HEK293 (cell line): ENCODE measurements around the gene SLC35A2.

Experiments
- CTCF ChIA-PET: fragments of 350-600 bp; formaldehyde crosslinking; extraction: SDS; loops from one replicate; lab custom pipeline; 2021; ENCODE audit warnings: antibody characterized with exemption; lab: Yijun Ruan, JAX
- POLR2A ChIA-PET: fragments of 300-600 bp; formaldehyde crosslinking; extraction: SDS; loops from one replicate; lab custom pipeline; 2020; ENCODE audit warnings: antibody characterized with exemption, inconsistent platforms; lab: Yijun Ruan, JAX
- H3K27ac ChIP-seq: fragments of 200-500 bp; sonication (Bioruptor generic); 2 replicates; pipeline ENCODE4 v1.5.1; 2014; ENCODE audit warnings: low read depth, low read length, control low read depth, inconsistent platforms; ENCODE audit errors: extremely low read depth
- H3K36me3 ChIP-seq, 2 experiments: fragments of 200-500 bp in 1 of 2; sonication (Bioruptor generic) in 1 of 2; 1 replicate in 1 of 2; 2 replicates in 1 of 2; pipeline ENCODE4 v1.5.1; 2014 to 2017; ENCODE audit warnings: inconsistent platforms in 2 of 2, low read length in 2 of 2; ENCODE audit not compliant: control insufficient read depth in 2 of 2, insufficient read depth in 1 of 2
- H3K4me1 ChIP-seq: fragments of 200-500 bp; sonication (Bioruptor generic); 2 replicates; pipeline ENCODE4 v1.5.1; 2014; ENCODE audit warnings: mild to moderate bottlenecking, low read length, inconsistent platforms; ENCODE audit not compliant: control insufficient read depth, insufficient read depth
- H3K4me3 ChIP-seq: 2 replicates; pipeline ENCODE4 v1.5.1; 2011; ENCODE audit warnings: low read depth, mild to moderate bottlenecking, control low read depth, low read length, moderate library complexity
- H3K9me3 ChIP-seq: fragments of 200-500 bp; sonication (Bioruptor generic); 2 replicates; pipeline ENCODE4 v1.5.1; 2014; ENCODE audit warnings: low read depth, low read length, inconsistent platforms; ENCODE audit not compliant: control insufficient read depth, insufficient read depth
- GLI4 ChIP-seq: fragments of 450-650 bp; formaldehyde crosslinking; IDR thresholded peaks from 2 replicates; pipeline ENCODE4 v1.5.1; 2016; ENCODE audit warnings: missing biosample characterization, missing genetic modification characterization
- GLIS1 ChIP-seq: fragments of 450-650 bp; formaldehyde crosslinking; IDR thresholded peaks from 2 replicates; pipeline ENCODE4 v1.5.1; 2016; ENCODE audit warnings: missing biosample characterization, missing genetic modification characterization
- SP3 ChIP-seq: fragments of 450-650 bp; formaldehyde crosslinking; IDR thresholded peaks from 2 replicates; pipeline ENCODE4 v1.5.1; 2016; ENCODE audit warnings: missing biosample characterization, missing genetic modification characterization
- ZFP69B ChIP-seq: fragments of 450-650 bp; formaldehyde crosslinking; IDR thresholded peaks from 2 replicates; pipeline ENCODE4 v1.5.1; 2016; ENCODE audit warnings: missing biosample characterization, missing genetic modification characterization
- ZNF133 ChIP-seq: fragments of 450-650 bp; formaldehyde crosslinking; IDR thresholded peaks from 2 replicates; pipeline ENCODE4 v1.5.1; 2016; ENCODE audit warnings: missing biosample characterization, missing genetic modification characterization
- ZNF214 ChIP-seq: fragments of 450-650 bp; formaldehyde crosslinking; IDR thresholded peaks from 2 replicates; pipeline ENCODE4 v1.5.1; 2017; ENCODE audit warnings: missing biosample characterization, mild to moderate bottlenecking, missing genetic modification characterization, borderline replicate concordance
- ZNF221 ChIP-seq: fragments of 450-650 bp; formaldehyde crosslinking; IDR thresholded peaks from 2 replicates; pipeline ENCODE4 v1.5.1; 2017; ENCODE audit warnings: missing biosample characterization, missing genetic modification characterization, borderline replicate concordance
- ZNF266 ChIP-seq: fragments of 450-650 bp; formaldehyde crosslinking; IDR thresholded peaks from 2 replicates; pipeline ENCODE4 v1.5.1; 2016; ENCODE audit warnings: missing biosample characterization, missing genetic modification characterization, low read depth
- ZNF426 ChIP-seq: fragments of 450-650 bp; formaldehyde crosslinking; IDR thresholded peaks from 2 replicates; pipeline ENCODE4 v1.5.1; 2017; ENCODE audit warnings: missing biosample characterization, missing genetic modification characterization, mild to moderate bottlenecking, inconsistent platforms, moderate library complexity
- ZNF529 ChIP-seq: fragments of 450-650 bp; formaldehyde crosslinking; IDR thresholded peaks from 2 replicates; pipeline ENCODE4 v1.5.1; 2017; ENCODE audit warnings: missing genetic modification characterization, missing biosample characterization; ENCODE audit not compliant: insufficient replicate concordance
- ZNF585B ChIP-seq: fragments of 450-650 bp; formaldehyde crosslinking; IDR thresholded peaks from 2 replicates; pipeline ENCODE4 v1.5.1; 2016; ENCODE audit warnings: missing biosample characterization, missing genetic modification characterization
- ZNF654 ChIP-seq: fragments of 450-650 bp; formaldehyde crosslinking; IDR thresholded peaks from 2 replicates; pipeline ENCODE4 v1.5.1; 2016; ENCODE audit warnings: low read depth, missing biosample characterization, missing genetic modification characterization
- ZNF677 ChIP-seq: fragments of 450-650 bp; IDR thresholded peaks from 2 replicates; pipeline ENCODE4 v1.5.0; 2018; ENCODE audit warnings: missing biosample characterization, mild to moderate bottlenecking, missing genetic modification characterization, moderate library complexity
- ZNF830 ChIP-seq: fragments of 450-650 bp; IDR thresholded peaks from 2 replicates; pipeline ENCODE4 v1.5.0; 2018; ENCODE audit warnings: missing biosample characterization, missing genetic modification characterization, low read depth, mild to moderate bottlenecking, moderate library complexity
- TF ChIP-seq, protein P1 (sequence below): fragments of 450-650 bp; formaldehyde crosslinking; IDR thresholded peaks from 2 replicates; pipeline ENCODE4 v1.5.1; 2016; ENCODE audit warnings: missing biosample characterization, missing genetic modification characterization
- TF ChIP-seq, protein P2 (sequence below): fragments of 450-650 bp; formaldehyde crosslinking; IDR thresholded peaks from 2 replicates; pipeline ENCODE4; 2016; ENCODE audit warnings: missing biosample characterization, missing genetic modification characterization
- TF ChIP-seq, protein P3 (sequence below): fragments of 450-650 bp; formaldehyde crosslinking; IDR thresholded peaks from 2 replicates; pipeline ENCODE4 v1.5.1; 2016; ENCODE audit warnings: missing biosample characterization, missing genetic modification characterization
- TF ChIP-seq, protein P4 (sequence below): fragments of 450-650 bp; formaldehyde crosslinking; IDR thresholded peaks from 2 replicates; pipeline ENCODE4 v1.5.1; 2016; ENCODE audit warnings: missing biosample characterization, missing genetic modification characterization, low read depth
- TF ChIP-seq, protein P5 (sequence below): fragments of 450-650 bp; formaldehyde crosslinking; IDR thresholded peaks from 2 replicates; pipeline ENCODE4 v1.5.0; 2017; ENCODE audit warnings: missing biosample characterization, missing genetic modification characterization, borderline replicate concordance
- TF ChIP-seq, protein P6 (sequence below): fragments of 450-650 bp; formaldehyde crosslinking; IDR thresholded peaks from 2 replicates; pipeline ENCODE4 v1.5.1; 2017; ENCODE audit warnings: missing biosample characterization, mild to moderate bottlenecking, missing genetic modification characterization, moderate library complexity
- TF ChIP-seq, protein P7 (sequence below): fragments of 450-650 bp; formaldehyde crosslinking; IDR thresholded peaks from 2 replicates; pipeline ENCODE4 v1.5.1; 2016; ENCODE audit warnings: missing biosample characterization, missing genetic modification characterization

SLC35A2 gene

DNA sequence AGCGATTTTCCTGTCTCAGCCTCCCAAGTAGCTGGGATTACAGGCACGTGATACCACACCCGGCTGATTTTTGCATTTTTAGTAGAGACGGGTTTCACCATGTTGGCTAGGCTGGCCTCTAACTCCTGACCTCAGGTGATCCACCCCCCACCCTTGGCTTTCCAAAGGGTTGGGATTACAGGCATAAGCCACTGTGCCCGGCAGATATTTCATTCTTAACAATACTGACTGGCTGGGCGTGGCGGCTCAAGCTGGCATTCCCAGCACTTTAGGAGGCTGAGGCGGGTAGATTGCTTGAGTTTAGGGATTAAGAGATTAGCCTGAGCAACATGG, 12.4 kb downstream of the SLC35A2 start:
- TF ChIP-seq, protein P1, sequence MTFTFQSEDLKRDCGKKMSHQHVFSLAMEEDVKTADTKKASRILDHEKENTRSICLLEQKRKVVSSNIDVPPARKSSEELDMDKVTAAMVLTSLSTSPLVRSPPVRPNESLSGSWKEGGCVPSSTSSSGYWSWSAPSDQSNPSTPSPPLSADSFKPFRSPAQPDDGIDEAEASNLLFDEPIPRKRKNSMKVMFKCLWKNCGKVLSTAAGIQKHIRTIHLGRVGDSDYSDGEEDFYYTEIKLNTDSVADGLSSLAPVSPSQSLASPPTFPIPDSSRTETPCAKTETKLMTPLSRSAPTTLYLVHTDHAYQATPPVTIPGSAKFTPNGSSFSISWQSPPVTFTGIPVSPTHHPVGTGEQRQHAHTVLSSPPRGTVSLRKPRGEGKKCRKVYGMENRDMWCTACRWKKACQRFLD (tag by site-specific recombination) = no peak
- TF ChIP-seq GLIS1 (tag by site-specific recombination) (no peak), ZNF426 (tag by site-specific recombination) (no peak), ZNF221 (tag by site-specific recombination) (no peak), ZNF266 (tag by site-specific recombination) (no peak), ZNF830 (tag by site-specific recombination) (no peak), ZNF654 (tag by site-specific recombination) (no peak), ZNF585B (tag by site-specific recombination) (no peak)
- TF ChIP-seq, protein P2, sequence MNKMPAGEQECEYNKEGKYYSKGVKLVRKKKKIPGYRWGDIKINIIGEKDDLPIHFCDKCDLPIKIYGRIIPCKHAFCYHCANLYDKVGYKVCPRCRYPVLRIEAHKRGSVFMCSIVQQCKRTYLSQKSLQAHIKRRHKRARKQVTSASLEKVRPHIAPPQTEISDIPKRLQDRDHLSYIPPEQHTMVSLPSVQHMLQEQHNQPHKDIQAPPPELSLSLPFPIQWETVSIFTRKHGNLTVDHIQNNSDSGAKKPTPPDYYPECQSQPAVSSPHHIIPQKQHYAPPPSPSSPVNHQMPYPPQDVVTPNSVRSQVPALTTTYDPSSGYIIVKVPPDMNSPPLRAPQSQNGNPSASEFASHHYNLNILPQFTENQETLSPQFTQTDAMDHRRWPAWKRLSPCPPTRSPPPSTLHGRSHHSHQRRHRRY (tag by site-specific recombination) = no peak
- TF ChIP-seq, protein P3, sequence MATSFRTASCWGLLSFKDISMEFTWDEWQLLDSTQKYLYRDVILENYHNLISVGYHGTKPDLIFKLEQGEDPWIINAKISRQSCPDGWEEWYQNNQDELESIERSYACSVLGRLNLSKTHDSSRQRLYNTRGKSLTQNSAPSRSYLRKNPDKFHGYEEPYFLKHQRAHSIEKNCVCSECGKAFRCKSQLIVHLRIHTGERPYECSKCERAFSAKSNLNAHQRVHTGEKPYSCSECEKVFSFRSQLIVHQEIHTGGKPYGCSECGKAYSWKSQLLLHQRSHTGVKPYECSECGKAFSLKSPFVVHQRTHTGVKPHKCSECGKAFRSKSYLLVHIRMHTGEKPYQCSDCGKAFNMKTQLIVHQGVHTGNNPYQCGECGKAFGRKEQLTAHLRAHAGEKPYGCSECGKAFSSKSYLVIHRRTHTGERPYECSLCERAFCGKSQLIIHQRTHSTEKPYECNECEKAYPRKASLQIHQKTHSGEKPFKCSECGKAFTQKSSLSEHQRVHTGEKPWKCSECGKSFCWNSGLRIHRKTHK (tag by site-specific recombination) = no peak
- TF ChIP-seq, protein P4, sequence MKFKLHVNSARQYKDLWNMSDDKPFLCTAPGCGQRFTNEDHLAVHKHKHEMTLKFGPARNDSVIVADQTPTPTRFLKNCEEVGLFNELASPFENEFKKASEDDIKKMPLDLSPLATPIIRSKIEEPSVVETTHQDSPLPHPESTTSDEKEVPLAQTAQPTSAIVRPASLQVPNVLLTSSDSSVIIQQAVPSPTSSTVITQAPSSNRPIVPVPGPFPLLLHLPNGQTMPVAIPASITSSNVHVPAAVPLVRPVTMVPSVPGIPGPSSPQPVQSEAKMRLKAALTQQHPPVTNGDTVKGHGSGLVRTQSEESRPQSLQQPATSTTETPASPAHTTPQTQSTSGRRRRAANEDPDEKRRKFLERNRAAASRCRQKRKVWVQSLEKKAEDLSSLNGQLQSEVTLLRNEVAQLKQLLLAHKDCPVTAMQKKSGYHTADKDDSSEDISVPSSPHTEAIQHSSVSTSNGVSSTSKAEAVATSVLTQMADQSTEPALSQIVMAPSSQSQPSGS (tag by site-specific recombination) = no peak
- no peaks in the 10 kb centered on the region for H3K9me3 ChIP-seq
- H3K36me3 ChIP-seq = peaks cover 24 to 59% of the 10 kb centered on the region in 2 experiments
- CTCF ChIA-PET = no interaction called here
- H3K4me1 ChIP-seq = no peaks in the 10 kb centered on the region
- no peak overlapping the region for H3K4me3 ChIP-seq
- POLR2A ChIA-PET = interaction anchor here (2.2 to 3.2 kb wide), 3 partner anchors 12 to 97 kb away, joined by 11 to 21 read pairs (median 11); partner anchors contain the start of genes HDAC6 and SLC35A2
- no peak overlapping the region for H3K27ac ChIP-seq

DNA sequence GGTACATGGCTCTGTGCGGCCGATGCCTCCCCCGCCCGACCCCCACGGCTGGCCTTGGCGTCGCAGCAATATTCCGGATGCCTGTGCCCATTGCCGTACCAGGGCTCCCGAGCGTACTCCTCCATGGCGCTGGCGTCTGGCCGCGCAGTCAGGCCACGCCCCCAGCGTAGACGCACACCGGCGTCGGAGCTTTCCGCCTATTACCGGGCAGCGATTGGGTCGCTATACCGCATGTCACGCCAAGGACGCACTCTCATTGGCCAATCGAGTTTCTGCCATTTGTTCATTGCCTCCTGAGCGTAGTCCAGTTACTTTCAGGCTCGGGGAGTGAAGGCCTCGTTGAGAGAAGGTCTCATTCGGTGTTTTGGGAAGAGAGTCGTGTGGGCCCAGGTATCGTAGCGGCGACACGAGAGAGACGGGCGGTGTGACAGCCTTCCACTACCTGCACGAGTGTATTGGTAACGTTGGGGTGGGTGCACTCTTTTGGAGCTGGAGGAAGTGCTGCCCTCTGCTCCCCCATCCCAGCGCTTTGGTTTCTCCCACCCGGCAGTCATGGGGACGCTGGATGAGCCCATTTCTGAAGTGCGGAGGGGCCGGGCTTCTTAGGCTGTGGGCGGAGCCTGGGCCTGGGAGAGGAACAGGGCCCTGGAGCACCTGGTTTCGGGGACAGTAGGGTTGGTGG, 13.7 kb downstream of the SLC35A2 start, which contains the start of the genes PQBP1 and TIMM17B:
PQBP1 (plus strand) TSS at position 306 of the 682 bp plus-strand sequence. CDS start 580 bp downstream, outside the sequence.
TIMM17B (minus strand) TSS at position 144 of the 682 bp plus-strand sequence; CDS start at position 125, 19 bp downstream.
- Histone ChIP-seq H3K27ac (peak within 1 kb of the TSS; percentile 91), H3K9me3 (no peaks in the 10 kb centered on the region), H3K36me3 (peaks cover 24 to 60% of the 10 kb centered on the region in 2 experiments), H3K4me1 (no peaks in the 10 kb centered on the region), H3K4me3 (peak within 1 kb of the TSS; percentile 79)
- ChIA-PET POLR2A (interaction anchor here (0.5 to 3.2 kb wide), 23 partner anchors 9 to 299 kb away, joined by 3 to 21 read pairs (median 4); partner anchors contain the start of genes GRIPAP1, HDAC6, OTUD5 and PCSK1N), CTCF (interaction anchor here (1.3 to 1.6 kb wide), 3 partner anchors 9 to 62 kb away, joined by 3 to 4 read pairs (median 3); no protein-coding TSS in a partner anchor)
- TF ChIP-seq, protein P5, sequence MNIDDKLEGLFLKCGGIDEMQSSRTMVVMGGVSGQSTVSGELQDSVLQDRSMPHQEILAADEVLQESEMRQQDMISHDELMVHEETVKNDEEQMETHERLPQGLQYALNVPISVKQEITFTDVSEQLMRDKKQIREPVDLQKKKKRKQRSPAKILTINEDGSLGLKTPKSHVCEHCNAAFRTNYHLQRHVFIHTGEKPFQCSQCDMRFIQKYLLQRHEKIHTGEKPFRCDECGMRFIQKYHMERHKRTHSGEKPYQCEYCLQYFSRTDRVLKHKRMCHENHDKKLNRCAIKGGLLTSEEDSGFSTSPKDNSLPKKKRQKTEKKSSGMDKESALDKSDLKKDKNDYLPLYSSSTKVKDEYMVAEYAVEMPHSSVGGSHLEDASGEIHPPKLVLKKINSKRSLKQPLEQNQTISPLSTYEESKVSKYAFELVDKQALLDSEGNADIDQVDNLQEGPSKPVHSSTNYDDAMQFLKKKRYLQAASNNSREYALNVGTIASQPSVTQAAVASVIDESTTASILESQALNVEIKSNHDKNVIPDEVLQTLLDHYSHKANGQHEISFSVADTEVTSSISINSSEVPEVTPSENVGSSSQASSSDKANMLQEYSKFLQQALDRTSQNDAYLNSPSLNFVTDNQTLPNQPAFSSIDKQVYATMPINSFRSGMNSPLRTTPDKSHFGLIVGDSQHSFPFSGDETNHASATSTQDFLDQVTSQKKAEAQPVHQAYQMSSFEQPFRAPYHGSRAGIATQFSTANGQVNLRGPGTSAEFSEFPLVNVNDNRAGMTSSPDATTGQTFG = no peak
- TF ChIP-seq ZNF214 (tag by site-specific recombination) (no peak), SP3 (tag by site-specific recombination) (peak; percentile 79), ZNF677 (tag by site-specific recombination) (no peak), ZFP69B (tag by site-specific recombination) (peak; percentile 83), ZNF654 (tag by site-specific recombination) (no peak), ZNF133 (no peak), GLI4 (peak; percentile 73; the same call in 1 of the 2 replicates), ZNF529 (tag by site-specific recombination) (no peak)
- TF ChIP-seq, protein P6, sequence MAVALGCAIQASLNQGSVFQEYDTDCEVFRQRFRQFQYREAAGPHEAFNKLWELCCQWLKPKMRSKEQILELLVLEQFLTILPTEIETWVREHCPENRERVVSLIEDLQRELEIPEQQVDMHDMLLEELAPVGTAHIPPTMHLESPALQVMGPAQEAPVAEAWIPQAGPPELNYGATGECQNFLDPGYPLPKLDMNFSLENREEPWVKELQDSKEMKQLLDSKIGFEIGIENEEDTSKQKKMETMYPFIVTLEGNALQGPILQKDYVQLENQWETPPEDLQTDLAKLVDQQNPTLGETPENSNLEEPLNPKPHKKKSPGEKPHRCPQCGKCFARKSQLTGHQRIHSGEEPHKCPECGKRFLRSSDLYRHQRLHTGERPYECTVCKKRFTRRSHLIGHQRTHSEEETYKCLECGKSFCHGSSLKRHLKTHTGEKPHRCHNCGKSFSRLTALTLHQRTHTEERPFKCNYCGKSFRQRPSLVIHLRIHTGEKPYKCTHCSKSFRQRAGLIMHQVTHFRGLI (tag by site-specific recombination) = no peak
- TF ChIP-seq, protein P7, sequence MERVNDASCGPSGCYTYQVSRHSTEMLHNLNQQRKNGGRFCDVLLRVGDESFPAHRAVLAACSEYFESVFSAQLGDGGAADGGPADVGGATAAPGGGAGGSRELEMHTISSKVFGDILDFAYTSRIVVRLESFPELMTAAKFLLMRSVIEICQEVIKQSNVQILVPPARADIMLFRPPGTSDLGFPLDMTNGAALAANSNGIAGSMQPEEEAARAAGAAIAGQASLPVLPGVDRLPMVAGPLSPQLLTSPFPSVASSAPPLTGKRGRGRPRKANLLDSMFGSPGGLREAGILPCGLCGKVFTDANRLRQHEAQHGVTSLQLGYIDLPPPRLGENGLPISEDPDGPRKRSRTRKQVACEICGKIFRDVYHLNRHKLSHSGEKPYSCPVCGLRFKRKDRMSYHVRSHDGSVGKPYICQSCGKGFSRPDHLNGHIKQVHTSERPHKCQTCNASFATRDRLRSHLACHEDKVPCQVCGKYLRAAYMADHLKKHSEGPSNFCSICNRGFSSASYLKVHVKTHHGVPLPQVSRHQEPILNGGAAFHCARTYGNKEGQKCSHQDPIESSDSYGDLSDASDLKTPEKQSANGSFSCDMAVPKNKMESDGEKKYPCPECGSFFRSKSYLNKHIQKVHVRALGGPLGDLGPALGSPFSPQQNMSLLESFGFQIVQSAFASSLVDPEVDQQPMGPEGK (tag by site-specific recombination) = peak; percentile 37
